Ishikawa (cell line): Measurements from ENCODE around the gene MARCKS.

Experiments
- CEBPB ChIP-seq: IDR thresholded peaks from 2 replicates; pipeline ENCODE4 v1.6.1; 2012
- CREB1 ChIP-seq: IDR thresholded peaks from 2 replicates; pipeline ENCODE4 v1.6.1; 2012; ENCODE audit warnings: low read depth
- EGR1 ChIP-seq: IDR thresholded peaks from 2 replicates; pipeline ENCODE4 v1.6.1; 2012
- EP300 ChIP-seq: IDR thresholded peaks from 2 replicates; pipeline ENCODE4 v1.6.1; 2012; ENCODE audit warnings: borderline replicate concordance
- FOXM1 ChIP-seq: IDR thresholded peaks from 2 replicates; pipeline ENCODE4 v1.6.1; 2012; ENCODE audit warnings: low read depth, borderline replicate concordance
- MAX ChIP-seq: IDR thresholded peaks from 2 replicates; pipeline ENCODE4 v1.6.1; 2012
- NFIC ChIP-seq: IDR thresholded peaks from 2 replicates; pipeline ENCODE4 v1.6.1; 2012
- RAD21 ChIP-seq: IDR thresholded peaks from 2 replicates; pipeline ENCODE4 v1.6.1; 2012; ENCODE audit warnings: low read depth
- REST ChIP-seq: IDR thresholded peaks from 2 replicates; pipeline ENCODE4 v1.6.1; 2012; ENCODE audit warnings: low read depth, mild to moderate bottlenecking
- TAF1 ChIP-seq: IDR thresholded peaks from 2 replicates; pipeline ENCODE4 v1.6.1; 2012; ENCODE audit warnings: low read depth, mild to moderate bottlenecking
- TCF12 ChIP-seq: IDR thresholded peaks from 2 replicates; pipeline ENCODE4 v1.6.1; 2012; ENCODE audit warnings: low read depth
- TEAD4 ChIP-seq: IDR thresholded peaks from 2 replicates; pipeline ENCODE4 v1.6.1; 2012
- USF1 ChIP-seq: IDR thresholded peaks from 2 replicates; pipeline ENCODE4 v1.6.1; 2012
- YY1 ChIP-seq: IDR thresholded peaks from 2 replicates; pipeline ENCODE4 v1.6.1; 2012; ENCODE audit warnings: low read depth
- ZBTB7A ChIP-seq: IDR thresholded peaks from 2 replicates; pipeline ENCODE4 v1.6.1; 2012; ENCODE audit warnings: low read depth

The MARCKS gene

GRCh38 chr6:113879186-113880096 is 22.3 kb downstream of the MARCKS start:
- TF ChIP-seq EP300: no peak
- peak; percentile 87 for TF ChIP-seq RAD21

- no peak for TF ChIP-seq YY1
- no peak for TF ChIP-seq REST
- no peak for TF ChIP-seq USF1
- TF ChIP-seq CEBPB: no peak
- TF ChIP-seq FOXM1: no peak
- no peak for TF ChIP-seq TEAD4
- TF ChIP-seq EGR1: no peak
- no peak for TF ChIP-seq TCF12
- no peak for TF ChIP-seq TAF1
Measured at GRCh38 chr6:113881478-113881980, 24.4 kb downstream of the MARCKS start.

GRCh38 chr6:113882336-113883022 is 25.3 kb downstream of the MARCKS start:
- TF ChIP-seq CEBPB (no peak), NFIC (no peak), CREB1 (no peak), EP300 (no peak), MAX (no peak), USF1 (no peak), EGR1 (no peak), YY1 (no peak), TEAD4 (no peak), RAD21 (no peak), ZBTB7A (no peak), TCF12 (no peak), FOXM1 (no peak), TAF1 (no peak), REST (no peak)

GRCh38 chr6:113884011-113884410 is 26.9 kb downstream of the MARCKS start:
- no peak for TF ChIP-seq USF1
- no peak for TF ChIP-seq CREB1

GRCh38 chr6:113886512-113886911 is 29.4 kb downstream of the MARCKS start:
- TF ChIP-seq EGR1: no peak
- TF ChIP-seq TCF12: no peak
- no peak for TF ChIP-seq TAF1
- no peak for TF ChIP-seq YY1
- no peak for TF ChIP-seq NFIC
- TF ChIP-seq TEAD4: no peak
- TF ChIP-seq EP300: no peak
- no peak for TF ChIP-seq REST
